Breast epithelium (tissue), 3 donors: Measurements from ENCODE around the gene ERCC8.

ENCODE experiments used
- CTCF ChIP-seq, 3 donors: fragments of 450-650 bp; IDR thresholded peaks; one replicate each; pipeline ENCODE4 v1.5.1; 2016 to 2017; ENCODE audit warnings: antibody characterized with exemption in 3 of 3, mild to moderate bottlenecking in 3 of 3, moderate library complexity in 3 of 3
- POLR2A ChIP-seq: fragments of 450-650 bp; IDR thresholded peaks from one replicate; pipeline ENCODE4 v1.6.1; 2016; ENCODE audit warnings: antibody characterized with exemption, mild to moderate bottlenecking, moderate library complexity
- POLR2AphosphoS5 ChIP-seq, 3 donors: sonication (generic); formaldehyde crosslinking; IDR thresholded peaks; one replicate each; pipeline ENCODE4 v1.6.1; 2017; ENCODE audit warnings: antibody characterized with exemption in 3 of 3

DNA sequence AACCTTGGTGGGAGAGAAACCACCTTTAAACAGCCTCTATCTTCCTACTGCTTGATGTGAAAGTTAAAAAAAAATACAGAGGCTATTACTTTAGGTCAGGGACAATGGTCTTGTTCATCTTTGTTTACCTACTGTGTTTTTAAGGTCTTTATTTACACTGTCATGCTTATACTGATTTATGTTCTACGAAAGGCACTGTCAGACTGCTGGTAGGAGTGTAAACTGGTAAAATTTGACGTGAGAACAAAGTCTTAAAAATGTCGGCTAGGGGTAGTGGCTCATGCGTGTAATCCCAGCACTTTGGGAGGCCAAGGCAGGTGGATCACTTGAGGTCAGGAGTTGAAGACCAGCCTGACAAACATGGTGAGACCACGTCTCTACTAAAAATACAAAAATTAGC is 58.7 kb downstream of the ERCC8 start:
- TF ChIP-seq CTCF (IDR thresholded peaks at IDR 0.05) (no peak), POLR2AphosphoS5 (IDR thresholded peaks at IDR 0.05) (no peak), POLR2A (no peak)
